ENCODE results near the gene TAS2R7.
"Not testable (repeated sequence)": the region's sequence is repeated elsewhere in the genome, so short reads cannot be mapped to it uniquely, and the experiment has no call there.

The TAS2R7 gene, protein sequence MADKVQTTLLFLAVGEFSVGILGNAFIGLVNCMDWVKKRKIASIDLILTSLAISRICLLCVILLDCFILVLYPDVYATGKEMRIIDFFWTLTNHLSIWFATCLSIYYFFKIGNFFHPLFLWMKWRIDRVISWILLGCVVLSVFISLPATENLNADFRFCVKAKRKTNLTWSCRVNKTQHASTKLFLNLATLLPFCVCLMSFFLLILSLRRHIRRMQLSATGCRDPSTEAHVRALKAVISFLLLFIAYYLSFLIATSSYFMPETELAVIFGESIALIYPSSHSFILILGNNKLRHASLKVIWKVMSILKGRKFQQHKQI

GRCh38 chr12:10802587-10802986 is at the start of gene TAS2R7:
TSS of gene TAS2R7 (minus strand) at chr12:10802627. CDS start at chr12:10802570, 57 bp downstream.
- DNase-seq: no peak

DNA sequence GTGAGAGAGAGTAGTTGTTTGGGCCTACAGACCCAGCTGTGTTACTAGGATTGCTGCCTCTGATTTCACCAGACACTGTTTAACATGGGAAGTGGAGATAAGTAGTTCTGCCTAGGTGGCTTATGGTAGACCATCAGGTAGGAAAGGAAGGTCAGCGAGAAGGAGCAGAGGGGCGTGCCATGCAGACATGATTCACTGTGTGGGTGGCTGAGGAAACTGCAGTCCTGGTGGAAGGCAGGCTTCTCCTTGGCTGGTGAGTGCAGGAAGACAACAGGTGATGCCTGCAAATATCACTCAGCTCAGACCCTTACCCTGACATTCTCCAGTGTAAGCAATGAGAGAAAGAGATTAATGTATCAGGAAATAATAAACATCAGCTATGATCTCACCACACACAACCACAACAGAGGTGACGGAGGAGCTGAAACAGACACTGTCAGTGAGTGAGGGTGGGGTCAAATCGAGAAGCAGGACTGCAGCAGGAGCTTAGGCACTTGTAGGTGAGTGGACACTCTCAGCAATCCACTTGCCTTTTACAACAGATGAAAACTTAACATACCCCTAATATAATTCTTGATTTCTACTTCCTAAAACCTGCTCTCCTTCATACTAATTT is 48.9 kb upstream of the TAS2R7 start:
- no peak for DNase-seq

- DNase-seq: no peak
Measured at GRCh38 chr12:10849425-10849878, 47.0 kb upstream of the TAS2R7 start, which contains the start of gene PRR4. TSS of gene PRR4 (minus strand) at chr12:10849475. CDS start at chr12:10849437, 38 bp downstream.

- no peak for DNase-seq
Measured at GRCh38 chr12:10847744-10848143, 45.3 kb upstream of the TAS2R7 start.

- DNase-seq: no peak
Measured at GRCh38 chr12:10842862-10843261, 40.4 kb upstream of the TAS2R7 start.

DNA sequence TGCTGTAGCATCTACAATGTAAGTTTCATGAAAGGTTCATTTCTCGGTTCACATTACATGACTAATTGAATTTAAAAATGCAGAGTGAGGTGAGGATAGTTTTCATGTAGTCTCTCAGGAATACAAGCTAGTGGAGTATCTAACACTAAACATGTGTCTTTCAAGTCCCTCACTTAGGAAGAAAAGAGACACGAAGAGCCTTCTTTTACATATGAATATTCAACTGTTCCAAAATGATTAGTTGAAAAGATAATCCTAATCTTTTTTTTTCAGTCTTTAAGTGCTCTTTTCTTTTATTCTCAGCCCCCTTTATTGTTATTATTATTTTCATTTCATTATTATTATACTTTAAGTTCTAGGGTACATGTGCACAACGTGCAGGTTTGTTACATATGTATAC is 36.0 kb upstream of the TAS2R7 start:
- no peak for DNase-seq

- DNase-seq: no peak
Measured at GRCh38 chr12:10829994-10830393, 27.6 kb upstream of the TAS2R7 start.

DNA sequence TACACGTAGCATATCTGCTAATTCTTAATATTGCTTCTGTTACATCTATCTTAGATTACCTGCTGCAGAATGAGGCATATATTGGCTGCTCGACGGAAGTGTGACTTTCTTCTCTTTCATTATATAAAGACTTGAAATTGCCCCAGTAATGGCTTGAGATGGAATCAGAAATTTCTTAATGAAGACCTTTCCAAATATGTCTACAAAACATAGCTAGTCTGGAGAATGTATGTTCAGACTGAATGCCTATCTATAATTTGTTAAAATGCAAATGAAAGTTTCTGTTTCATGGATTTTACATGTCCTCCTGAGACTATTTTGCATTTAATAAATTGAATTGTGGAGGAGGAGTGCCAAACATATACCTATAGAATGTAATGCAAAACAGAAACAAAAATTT is 23.8 kb upstream of the TAS2R7 start, which contains the start of gene TAS2R10:
TAS2R10 (minus strand) TSS at position 101 of the 400 bp plus-strand sequence; CDS start at position 12, 89 bp downstream.
- DNase-seq: no peak

- DNase-seq: no peak
Measured at GRCh38 chr12:10824957-10825356, 22.5 kb upstream of the TAS2R7 start.

GRCh38 chr12:10811883-10812536 is 9.6 kb upstream of the TAS2R7 start:
- no peak for DNase-seq

DNA sequence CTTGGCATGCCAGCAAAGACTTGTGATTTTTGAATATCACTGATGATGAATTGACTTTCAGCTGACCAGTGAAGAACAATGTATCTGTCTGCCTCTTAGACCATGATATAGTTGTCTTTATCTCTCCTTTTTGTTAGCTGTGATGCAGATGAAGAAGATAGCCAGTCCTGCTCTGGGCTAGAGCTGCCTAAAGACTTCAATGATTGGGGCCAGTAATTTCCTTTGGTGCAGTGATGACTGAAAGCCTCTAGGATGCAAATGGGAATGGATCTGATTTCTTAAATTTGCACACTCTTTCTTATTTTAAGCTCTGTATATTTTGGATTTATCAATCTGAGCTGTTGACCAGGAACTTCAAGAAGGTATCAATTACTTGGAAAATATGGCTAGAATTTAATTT is 7.6 kb upstream of the TAS2R7 start, which contains the start of gene TAS2R9:
TAS2R9 (minus strand) TSS at position 101 of the 400 bp plus-strand sequence; CDS start at position 8, 93 bp downstream.
- DNase-seq: no peak

GRCh38 chr12:10807186-10807585 is 4.8 kb upstream of the TAS2R7 start, which contains the start of gene TAS2R8:
TSS of gene TAS2R8 (minus strand) at chr12:10807286. CDS start at chr12:10806980, 306 bp downstream.
- no peak for DNase-seq

DNA sequence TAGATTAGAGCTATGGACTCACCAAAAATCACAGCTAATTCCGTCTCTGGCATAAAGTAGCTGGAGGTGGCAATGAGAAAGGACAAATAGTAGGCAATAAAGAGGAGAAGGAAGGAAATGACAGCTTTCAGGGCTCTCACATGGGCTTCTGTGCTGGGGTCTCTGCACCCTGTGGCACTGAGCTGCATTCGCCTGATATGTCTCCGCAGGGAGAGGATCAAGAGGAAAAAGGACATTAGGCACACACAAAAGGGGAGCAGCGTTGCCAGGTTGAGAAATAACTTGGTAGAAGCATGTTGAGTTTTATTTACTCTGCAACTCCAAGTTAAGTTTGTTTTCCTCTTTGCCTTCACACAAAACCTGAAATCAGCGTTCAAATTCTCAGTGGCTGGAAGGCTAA is 686 bp downstream of the TAS2R7 start:
- DNase-seq: no peak

- DNase-seq: no peak
Measured at GRCh38 chr12:10794222-10794621, 8.2 kb downstream of the TAS2R7 start.

- not testable (repeated sequence) for DNase-seq
Measured at GRCh38 chr12:10791769-10792168, 10.7 kb downstream of the TAS2R7 start.

- DNase-seq: no peak
Measured at GRCh38 chr12:10783252-10783651, 19.2 kb downstream of the TAS2R7 start.

DNA sequence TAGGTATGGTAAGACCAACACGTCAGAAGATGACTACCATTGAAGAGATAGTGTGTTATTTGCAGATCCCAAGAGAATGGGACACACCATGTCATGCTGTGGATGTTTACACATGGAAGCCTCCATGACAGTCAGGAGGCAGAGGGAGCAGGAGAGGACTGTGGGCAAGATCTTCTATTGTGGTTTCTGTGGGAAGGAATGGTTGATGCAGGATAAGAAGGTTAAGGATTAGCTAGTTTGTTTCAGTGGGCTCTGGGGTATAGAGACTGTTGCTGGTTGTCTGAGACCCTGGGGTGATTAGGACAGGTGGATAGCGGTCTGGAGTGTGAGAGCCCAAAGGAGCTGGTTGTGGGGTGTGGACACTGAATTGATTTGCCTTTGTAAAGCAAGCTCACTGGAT is 23.3 kb downstream of the TAS2R7 start:
- DNase-seq: no peak

- no peak for DNase-seq
Measured at GRCh38 chr12:10771132-10771733, 31.2 kb downstream of the TAS2R7 start.

DNA sequence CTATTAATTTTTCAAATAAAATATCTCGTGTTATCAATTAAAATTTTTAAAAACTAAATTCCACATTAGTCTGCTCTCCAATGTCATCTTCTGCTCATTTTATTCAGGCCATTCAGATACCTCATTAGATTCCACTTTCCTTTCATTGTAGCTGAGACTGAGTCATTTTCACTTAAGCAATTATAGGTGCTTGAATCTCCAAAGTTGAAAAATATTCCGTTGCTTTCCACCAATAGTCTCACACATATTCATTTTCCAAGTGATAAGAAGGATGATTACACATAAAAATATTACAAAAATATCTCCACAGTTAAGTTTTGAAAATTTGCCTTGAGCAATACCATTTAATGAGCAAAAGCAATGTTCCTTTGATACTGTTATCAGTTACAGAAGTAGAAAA is 42.8 kb downstream of the TAS2R7 start:
- no peak for DNase-seq

- DNase-seq: no peak
Measured at GRCh38 chr12:10756194-10756593, 46.2 kb downstream of the TAS2R7 start.

- no peak for DNase-seq
Measured at GRCh38 chr12:10753059-10753458, 49.4 kb downstream of the TAS2R7 start.

All from stimulated activated CD4-positive, alpha-beta T cell treated with anti-CD3 and anti-CD28 coated beads, Interleukin-2, amount 100 ng/mL, for 48 hours (primary cell).